ENCODE results near the gene LENEP. TPM values are rescaled to one million over a fixed set of nuclear protein-coding genes. Genes with fewer than 3 reads are reported as not detected.

LENEP gene
- polyA plus RNA-seq, 1 donor (not counting 4 experiments of a cell fraction or from before 2014, with no cell fraction given): not detected

GRCh38 chr1:155000411-155000725 lies 7.0 kb downstream of the LENEP start:
- Histone ChIP-seq H3K9me3 (ENCODE audit: control insufficient read depth, low read depth, low read length) (no peaks in the 10 kb centered on the region), H3K27me3 (ENCODE audit: control insufficient read depth, extremely low read depth, insufficient read depth, low read length) (no peaks in the 10 kb centered on the region), H3K79me2 (ENCODE audit: control insufficient read depth, insufficient read depth, low read length) (peaks cover 24% of the 10 kb centered on the region), H3K9me1 (ENCODE audit: control insufficient read depth, extremely low read depth, insufficient read depth, low read length) (no peaks in the 10 kb centered on the region), H3K9ac (ENCODE audit: control insufficient read depth, extremely low read depth, insufficient read depth, low read length) (peak overlapping the region; percentile 75), H2AFZ (ENCODE audit: control insufficient read depth, low read length) (no peak overlapping the region), H3K4me3 (ENCODE audit: control insufficient read depth in 2 of 3, extremely low read depth in 1 of 3, insufficient read depth in 2 of 3, low read depth in 1 of 3, low read length in 3 of 3) (peak overlapping the region; percentile 76 to 87 (median 83)), H3K4me2 (ENCODE audit: control insufficient read depth, extremely low read depth, insufficient read depth, low read depth, low read length) (peak overlapping the region; percentile 87), H3K27ac (ENCODE audit: control insufficient read depth, insufficient read depth, low read length) (peak overlapping the region; percentile 72), H3K4me1 (ENCODE audit: control insufficient read depth, extremely low read depth, insufficient read depth, low read length) (peaks cover 25% of the 10 kb centered on the region), H4K20me1 (ENCODE audit: control insufficient read depth, extremely low read depth, insufficient read depth, low read length) (no peaks in the 10 kb centered on the region), H3K36me3 (ENCODE audit: control insufficient read depth in 2 of 2, extremely low read depth in 1 of 2, insufficient read depth in 2 of 2, low read length in 2 of 2) (no peaks in the 10 kb centered on the region)
- dilution Hi-C loops (cut with MboI; ENCODE audit: extremely low pct_ligation_motif_present, low sequenced_read_pairs): no loop called here
- FAIRE-seq: no peak
- DNase-seq (ENCODE audit: low read depth, low spot score): no peak
- no peak for TF ChIP-seq EZH2 (IDR thresholded peaks at IDR 0.05; ENCODE audit: low read length)
- TF ChIP-seq, protein P1, sequence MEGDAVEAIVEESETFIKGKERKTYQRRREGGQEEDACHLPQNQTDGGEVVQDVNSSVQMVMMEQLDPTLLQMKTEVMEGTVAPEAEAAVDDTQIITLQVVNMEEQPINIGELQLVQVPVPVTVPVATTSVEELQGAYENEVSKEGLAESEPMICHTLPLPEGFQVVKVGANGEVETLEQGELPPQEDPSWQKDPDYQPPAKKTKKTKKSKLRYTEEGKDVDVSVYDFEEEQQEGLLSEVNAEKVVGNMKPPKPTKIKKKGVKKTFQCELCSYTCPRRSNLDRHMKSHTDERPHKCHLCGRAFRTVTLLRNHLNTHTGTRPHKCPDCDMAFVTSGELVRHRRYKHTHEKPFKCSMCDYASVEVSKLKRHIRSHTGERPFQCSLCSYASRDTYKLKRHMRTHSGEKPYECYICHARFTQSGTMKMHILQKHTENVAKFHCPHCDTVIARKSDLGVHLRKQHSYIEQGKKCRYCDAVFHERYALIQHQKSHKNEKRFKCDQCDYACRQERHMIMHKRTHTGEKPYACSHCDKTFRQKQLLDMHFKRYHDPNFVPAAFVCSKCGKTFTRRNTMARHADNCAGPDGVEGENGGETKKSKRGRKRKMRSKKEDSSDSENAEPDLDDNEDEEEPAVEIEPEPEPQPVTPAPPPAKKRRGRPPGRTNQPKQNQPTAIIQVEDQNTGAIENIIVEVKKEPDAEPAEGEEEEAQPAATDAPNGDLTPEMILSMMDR (optimal IDR thresholded peaks at IDR 0.05 in 1 of 3, IDR thresholded peaks at IDR 0.05 in 1 of 3, conservative IDR thresholded peaks at IDR 0.05 in 1 of 3; ENCODE audit: extremely low read depth in 1 of 3, insufficient read depth in 2 of 3, low read length in 3 of 3): no peak

DNA sequence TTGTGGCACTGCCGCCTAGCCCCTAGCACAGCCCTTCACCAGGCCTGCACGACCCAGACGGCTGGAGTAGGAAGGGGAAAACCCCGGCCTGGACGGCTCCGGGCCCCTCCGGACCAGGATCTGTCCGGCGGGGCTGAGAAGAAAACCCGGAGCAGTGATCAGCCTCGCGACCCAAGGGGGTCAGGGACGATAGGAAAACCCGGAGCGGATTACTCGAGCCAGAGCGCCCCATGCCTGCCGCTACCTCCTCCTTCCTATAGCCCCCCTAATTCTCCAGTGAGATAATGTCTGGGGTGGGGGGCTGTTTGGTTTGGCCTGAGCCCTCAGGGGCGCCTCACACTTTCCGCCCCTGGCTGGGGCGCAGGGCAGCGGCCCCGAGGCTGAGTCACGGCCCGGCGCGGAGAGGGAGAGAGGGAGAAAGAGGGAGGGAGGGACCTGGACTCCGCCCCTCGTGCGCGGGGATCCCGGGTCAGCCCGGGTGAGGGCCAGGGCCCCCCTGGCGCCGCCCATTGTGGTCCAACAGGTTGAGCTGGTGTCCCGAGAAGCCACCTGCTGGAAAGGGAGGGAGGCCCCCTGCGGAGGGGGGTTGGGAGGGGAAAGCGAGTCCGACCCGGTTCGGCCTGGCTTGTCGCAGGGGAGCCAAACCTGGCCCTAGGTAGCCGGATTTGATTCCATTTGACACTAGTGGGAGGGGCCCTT lies 7.5 kb downstream of the LENEP start:
- no peaks in the 10 kb centered on the region for H3K9me3 ChIP-seq (ENCODE audit: control insufficient read depth, low read depth, low read length)
- H3K4me2 ChIP-seq (ENCODE audit: control insufficient read depth, extremely low read depth, insufficient read depth, low read depth, low read length): peak overlapping the region; percentile 87
- peak overlapping the region; percentile 17 for H2AFZ ChIP-seq (ENCODE audit: control insufficient read depth, low read length)
- H3K79me2 ChIP-seq (ENCODE audit: control insufficient read depth, insufficient read depth, low read length): peaks cover 29% of the 10 kb centered on the region
- H3K4me1 ChIP-seq (ENCODE audit: control insufficient read depth, extremely low read depth, insufficient read depth, low read length): peaks cover 30% of the 10 kb centered on the region
- peak overlapping the region; percentile 72 for H3K27ac ChIP-seq (ENCODE audit: control insufficient read depth, insufficient read depth, low read length)
- H4K20me1 ChIP-seq (ENCODE audit: control insufficient read depth, extremely low read depth, insufficient read depth, low read length): no peaks in the 10 kb centered on the region
- H3K9ac ChIP-seq (ENCODE audit: control insufficient read depth, extremely low read depth, insufficient read depth, low read length): peak overlapping the region; percentile 75
- TF ChIP-seq, protein P1 (optimal IDR thresholded peaks at IDR 0.05 in 1 of 3, IDR thresholded peaks at IDR 0.05 in 1 of 3, conservative IDR thresholded peaks at IDR 0.05 in 1 of 3; ENCODE audit: extremely low read depth in 1 of 3, insufficient read depth in 2 of 3, low read length in 3 of 3): no peak
- TF ChIP-seq EZH2 (IDR thresholded peaks at IDR 0.05; ENCODE audit: low read length): no peak
- no peaks in the 10 kb centered on the region for H3K27me3 ChIP-seq (ENCODE audit: control insufficient read depth, extremely low read depth, insufficient read depth, low read length)
- dilution Hi-C loops (cut with MboI; ENCODE audit: extremely low pct_ligation_motif_present, low sequenced_read_pairs): no loop called here
- H3K36me3 ChIP-seq (ENCODE audit: control insufficient read depth in 2 of 2, extremely low read depth in 1 of 2, insufficient read depth in 2 of 2, low read length in 2 of 2): no peaks in the 10 kb centered on the region
- no peak for DNase-seq (ENCODE audit: low read depth, low spot score)
- H3K4me3 ChIP-seq (ENCODE audit: control insufficient read depth in 2 of 3, extremely low read depth in 1 of 3, insufficient read depth in 2 of 3, low read depth in 1 of 3, low read length in 3 of 3): peak overlapping the region; percentile 76 to 87 (median 83)
- H3K9me1 ChIP-seq (ENCODE audit: control insufficient read depth, extremely low read depth, insufficient read depth, low read length): no peaks in the 10 kb centered on the region
- no peak for FAIRE-seq

Measured in keratinocyte (primary cell).